A549 (cell line): ENCODE results near the gene TAF1B. TPM values are rescaled to one million over a fixed set of nuclear protein-coding genes. Genes with fewer than 3 reads are reported as not detected.

Source experiments
- ATAC-seq, 2 experiments: fragments of 200-7000 bp in 1 of 2; fragments of >200 bp in 1 of 2; cut with Nextera tagmentation in 1 of 2; cut with Tn5 transposase in 1 of 2; 3 replicates each; pipeline versions ENCODE4 v1.8.0 to v1.9.1; 2018 to 2020; ENCODE audit warnings: mild to moderate bottlenecking in 1 of 2, moderate library complexity in 1 of 2
- CTCF ChIA-PET: fragments of 300-600 bp; sonication (Branson Sonifier 250); formaldehyde crosslinking; extraction: SDS; loops from one replicate; lab custom pipeline; 2021; ENCODE audit warnings: antibody characterized with exemption, inconsistent platforms; lab: Yijun Ruan, JAX
- POLR2A ChIA-PET: fragments of 350-600 bp; formaldehyde crosslinking; extraction: SDS; loops from one replicate; lab custom pipeline; 2021; ENCODE audit warnings: antibody characterized with exemption, inconsistent platforms; lab: Yijun Ruan, JAX
- DNase-seq, 2 experiments: peaks; one replicate each; pipeline versions ENCODE4 v3.0.0 to v3.0.0-alpha.2; 2011 to 2016; ENCODE audit warnings: low read depth in 1 of 2, low spot score in 1 of 2
- FAIRE-seq: peaks from 2 replicates; lab custom pipeline; 2011; peaks lifted over from hg19 to GRCh38; lab: Jason Lieb, UNC
- H3K27ac ChIP-seq, 2 experiments: fragments of >200 bp; sonication (Bioruptor Twin); formaldehyde crosslinking; 3 replicates each; pipeline ENCODE4 v1.5.1; 2016 to 2017
- H3K4me1 ChIP-seq: fragments of >200 bp; sonication (Bioruptor Twin); formaldehyde crosslinking; 3 replicates; pipeline ENCODE4 v1.6.1; 2016
- H3K4me2 ChIP-seq: fragments of >200 bp; sonication (Bioruptor Twin); formaldehyde crosslinking; 3 replicates; pipeline ENCODE4 v1.6.1; 2016
- H3K4me3 ChIP-seq: fragments of >200 bp; sonication (Bioruptor Twin); formaldehyde crosslinking; 3 replicates; pipeline ENCODE4 v1.5.1; 2016
- H3K9me3 ChIP-seq: fragments of >200 bp; sonication (Bioruptor Twin); formaldehyde crosslinking; 3 replicates; pipeline ENCODE4 v1.6.1; 2016
- BCL3 ChIP-seq: fragments of >200 bp; sonication (Bioruptor Twin); formaldehyde crosslinking; IDR thresholded peaks from 3 replicates; pipeline ENCODE4 v1.6.1; 2016
- CBX8 ChIP-seq: fragments of 200-600 bp; sonication (generic); IDR thresholded peaks from 2 replicates; pipeline ENCODE4 v1.6.1; 2016
- CHD4 ChIP-seq: fragments of 200-600 bp; sonication (generic); IDR thresholded peaks from 2 replicates; pipeline ENCODE4 v1.6.1; 2016; ENCODE audit warnings: antibody characterized with exemption, mild to moderate bottlenecking, borderline replicate concordance
- CTCF ChIP-seq: fragments of >200 bp; sonication (Bioruptor Twin); formaldehyde crosslinking; IDR thresholded peaks from 3 replicates; pipeline ENCODE4 v1.5.1; 2016
- EHMT2 ChIP-seq: fragments of 200-600 bp; sonication (generic); IDR thresholded peaks from 2 replicates; pipeline ENCODE4 v1.6.1; 2016; ENCODE audit warnings: antibody characterized with exemption, low read depth, mild to moderate bottlenecking, moderate library complexity
- GATA3 ChIP-seq: IDR thresholded peaks from 2 replicates; pipeline ENCODE4 v1.6.1; 2012; ENCODE audit warnings: borderline replicate concordance
- MAFK ChIP-seq: fragments of 450-650 bp; IDR thresholded peaks from 2 replicates; pipeline ENCODE4 v1.6.1; 2014; ENCODE audit not compliant: partially characterized antibody
- NR3C1 ChIP-seq: fragments of >200 bp; sonication (Bioruptor Twin); formaldehyde crosslinking; IDR thresholded peaks from 3 replicates; pipeline ENCODE4 v1.6.1; 2017
- PHF8 ChIP-seq: fragments of 200-600 bp; sonication (generic); IDR thresholded peaks from 2 replicates; pipeline ENCODE4 v1.6.1; 2016; ENCODE audit warnings: low read depth, mild to moderate bottlenecking, antibody characterized with exemption, moderate library complexity, borderline replicate concordance
- TP53 ChIP-seq: fragments of 250-450 bp; sonication (Bioruptor Pico); IDR thresholded peaks from 2 replicates; pipeline ENCODE4 v1.5.0; 2021; ENCODE audit warnings: mild to moderate bottlenecking, moderate library complexity
- ZC3H11A ChIP-seq: fragments of 450-650 bp; IDR thresholded peaks from 2 replicates; pipeline ENCODE4 v1.6.1; 2014; ENCODE audit warnings: antibody characterized with exemption, mild to moderate bottlenecking
- ZNF302 ChIP-seq: fragments of 250-450 bp; sonication (Bioruptor Pico); IDR thresholded peaks from 2 replicates; pipeline ENCODE4 v1.9.0; 2021; ENCODE audit warnings: inconsistent platforms, mild to moderate bottlenecking, moderate library complexity
- ZSCAN20 ChIP-seq: fragments of 250-450 bp; sonication (Bioruptor Pico); IDR thresholded peaks from 2 replicates; pipeline ENCODE4 v1.8.0; 2022; ENCODE audit warnings: mild to moderate bottlenecking, moderate library complexity
- WGBS: methylation state at CpG from one replicate; pipeline ENCODE4 v1.1.6; 2017; ENCODE audit errors: missing lambda C conversion rate; 5-methylcytosine and 5-hydroxymethylcytosine counted together
- polyA plus RNA-seq, 4 experiments: library from polyadenylated mRNA; depleted of rRNA in 3 of 4; stranded (reverse); fragments of >200 nt; fragmentation: RNase III in 1 of 4; extraction: RNeasy Plus Mini Kit Qiagen cat#74134 plus additional on column Dnase treatment in 1 of 4; gene quantifications; 2 replicates in 3 of 4; 3 replicates in 1 of 4; pipeline ENCODE4 v1.2.3, GENCODE V29; 2011 to 2017
- TF ChIP-seq, protein P1 (sequence below): fragments of 150-350 bp; IDR thresholded peaks from 2 replicates; pipeline ENCODE4 v1.6.1; 2014; ENCODE audit warnings: low read depth, mild to moderate bottlenecking, low read length

The TAF1B gene
- polyA plus RNA-seq, 2 of the 4 experiments (the other 2 are of a cell fraction), result 40.6 to 51.7 TPM

- no peak for TF ChIP-seq CTCF
- no peak for TF ChIP-seq TP53 (CRISPR knock-in tag)
- no peak for TF ChIP-seq CHD4
- no peak for TF ChIP-seq BCL3
- TF ChIP-seq, all 56 proteins: peak for 0
These were observed 33.7 kb upstream of the TAF1B start (continued) for GRCh38 chr2:9809448-9810088.

DNA sequence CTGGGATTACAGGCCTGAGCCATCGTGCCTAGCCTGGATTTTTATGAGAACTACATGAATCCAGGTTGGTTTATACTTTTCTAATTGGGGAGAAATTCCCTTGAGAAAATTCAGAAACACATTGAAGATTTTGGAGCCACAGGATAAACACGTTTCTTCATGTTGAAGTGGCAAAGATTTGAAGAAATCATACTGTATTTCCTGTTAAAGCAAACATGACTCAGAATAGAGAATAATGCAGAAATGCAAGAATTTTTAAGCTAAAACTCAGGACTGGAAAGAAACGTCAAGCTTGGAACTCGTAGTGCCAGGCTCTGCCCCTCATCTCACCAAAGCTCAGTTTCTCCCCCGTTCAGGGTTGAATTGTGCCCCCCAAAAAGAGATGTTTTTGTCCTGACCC, 32.1 kb upstream of the TAF1B start:
- DNase-seq (no peak), ATAC-seq (no peak), FAIRE-seq (no peak)
- TF ChIP-seq CTCF (no peak), NR3C1 (no peak)
- TF ChIP-seq, protein P1, sequence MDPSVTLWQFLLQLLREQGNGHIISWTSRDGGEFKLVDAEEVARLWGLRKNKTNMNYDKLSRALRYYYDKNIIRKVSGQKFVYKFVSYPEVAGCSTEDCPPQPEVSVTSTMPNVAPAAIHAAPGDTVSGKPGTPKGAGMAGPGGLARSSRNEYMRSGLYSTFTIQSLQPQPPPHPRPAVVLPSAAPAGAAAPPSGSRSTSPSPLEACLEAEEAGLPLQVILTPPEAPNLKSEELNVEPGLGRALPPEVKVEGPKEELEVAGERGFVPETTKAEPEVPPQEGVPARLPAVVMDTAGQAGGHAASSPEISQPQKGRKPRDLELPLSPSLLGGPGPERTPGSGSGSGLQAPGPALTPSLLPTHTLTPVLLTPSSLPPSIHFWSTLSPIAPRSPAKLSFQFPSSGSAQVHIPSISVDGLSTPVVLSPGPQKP, result no peak
- ChIA-PET POLR2A (no interaction called here), CTCF (interaction anchor here (1.1 to 8.2 kb wide), 8 partner anchors 9 to 624 kb away, joined by 3 to 262 read pairs (median 4); partner anchors contain the start of gene KLF11)
- H3K27ac ChIP-seq, result no peak overlapping the region
- no peak overlapping the region for H3K4me3 ChIP-seq
- no peaks in the 10 kb centered on the region for H3K9me3 ChIP-seq
- H3K4me1 ChIP-seq, result peaks cover 4% of the 10 kb centered on the region; the same call in 2 of the 3 replicates
- no peak overlapping the region for H3K4me2 ChIP-seq
- WGBS, result 47% methylated on average over 5 of the region's 5 CpGs

GRCh38 chr2:9811679-9812511, 31.4 kb upstream of the TAF1B start:
- TF ChIP-seq GATA3, result no peak
- no peak for TF ChIP-seq CBX8
- TF ChIP-seq CHD4, result no peak
- no peak for TF ChIP-seq MAFK
- TF ChIP-seq BCL3, result no peak
- TF ChIP-seq ZNF302, result no peak
- no peak for TF ChIP-seq ZC3H11A
- TF ChIP-seq PHF8, result no peak
- TF ChIP-seq, protein P1, result no peak
- no peak for TF ChIP-seq ZSCAN20 (CRISPR knock-in tag)
- TF ChIP-seq EHMT2, result no peak
- Histone ChIP-seq H3K4me1 (peaks cover 4% of the 10 kb centered on the region; the same call in 2 of the 3 replicates), H3K4me2 (no peak overlapping the region), H3K27ac (0 out of 6 replicates have a peak overlapping the region, but pooled peaks of 1 of the 2 experiments have one; percentile 2), H3K4me3 (no peak overlapping the region), H3K9me3 (no peaks in the 10 kb centered on the region)
- FAIRE-seq, result no peak
- ChIA-PET CTCF (interaction anchor here (1.0 to 8.2 kb wide), 25 partner anchors 8 to 623 kb away, joined by 3 to 262 read pairs (median 11); partner anchors contain the start of genes KLF11 and TAF1B), POLR2A (no interaction called here)
- 80% methylated on average over 22 of the region's 27 CpGs for WGBS
- DNase-seq, result no peak
- no peak for ATAC-seq
